Measurements from ENCODE around the gene ACKR3.

ACKR3 gene

GRCh38 chr2:236608710-236609109 lies 39.1 kb downstream of the ACKR3 start:
- Histone ChIP-seq H3K18ac (ENCODE audit: low read length) (no peak overlapping the region), H3K4ac (ENCODE audit: low read depth, low read length) (no peak overlapping the region), H3K4me3 (ENCODE audit: low read length) (no peak overlapping the region), H3K9ac (ENCODE audit: low read length) (no peak overlapping the region), H3K27ac (ENCODE audit: low read depth, low read length) (no peak overlapping the region), H3K79me1 (ENCODE audit: low read length) (no peaks in the 10 kb centered on the region), H3K79me2 (ENCODE audit: control insufficient read depth, insufficient read depth, low read length) (no peaks in the 10 kb centered on the region), H2AK5ac (ENCODE audit: low read length) (no peak overlapping the region), H2BK15ac (replicated peaks; ENCODE audit: low read depth) (no peak overlapping the region), H4K8ac (ENCODE audit: low read depth, low read length) (no peak overlapping the region), H2BK5ac (ENCODE audit: low read length) (no peak overlapping the region), H3K4me2 (ENCODE audit: low read length) (no peak overlapping the region), H3K23ac (ENCODE audit: low read length) (no peak overlapping the region), H3K27me3 (ENCODE audit: insufficient read depth, low read length, poor library complexity) (no peaks in the 10 kb centered on the region), H3K4me1 (ENCODE audit: control insufficient read depth, low read depth, low read length) (no peaks in the 10 kb centered on the region), H4K5ac (ENCODE audit: low read length) (no peak overlapping the region), H3K56ac (ENCODE audit: low read length) (no peak overlapping the region), H2BK120ac (ENCODE audit: low read depth, low read length) (no peak overlapping the region), H3K36me3 (ENCODE audit: control insufficient read depth, insufficient read depth, low read length) (no peaks in the 10 kb centered on the region)
- no CpG with 5 or more reads among the region's 3 CpGs for WGBS (ENCODE audit: extremely low coverage, insufficient coverage, low lambda C conversion rate)
- DNase-seq: no peak

GRCh38 chr2:236610991-236611821 lies 41.6 kb downstream of the ACKR3 start:
- Histone ChIP-seq H3K4me1 (ENCODE audit: control insufficient read depth, low read depth, low read length) (no peaks in the 10 kb centered on the region), H2AK5ac (ENCODE audit: low read length) (no peak overlapping the region), H3K27me3 (ENCODE audit: insufficient read depth, low read length, poor library complexity) (no peaks in the 10 kb centered on the region), H3K79me2 (ENCODE audit: control insufficient read depth, insufficient read depth, low read length) (no peaks in the 10 kb centered on the region), H3K9ac (ENCODE audit: low read length) (no peak overlapping the region), H3K56ac (ENCODE audit: low read length) (no peak overlapping the region), H3K18ac (ENCODE audit: low read length) (no peak overlapping the region), H2BK15ac (replicated peaks; ENCODE audit: low read depth) (no peak overlapping the region), H2BK120ac (ENCODE audit: low read depth, low read length) (no peak overlapping the region), H3K36me3 (ENCODE audit: control insufficient read depth, insufficient read depth, low read length) (no peaks in the 10 kb centered on the region), H3K79me1 (ENCODE audit: low read length) (no peaks in the 10 kb centered on the region), H3K4me2 (ENCODE audit: low read length) (no peak overlapping the region), H3K4ac (ENCODE audit: low read depth, low read length) (no peak overlapping the region), H2BK5ac (ENCODE audit: low read length) (no peak overlapping the region), H4K8ac (ENCODE audit: low read depth, low read length) (no peak overlapping the region), H3K27ac (ENCODE audit: low read depth, low read length) (no peak overlapping the region), H3K4me3 (ENCODE audit: low read length) (no peak overlapping the region), H4K5ac (ENCODE audit: low read length) (no peak overlapping the region), H3K23ac (ENCODE audit: low read length) (no peak overlapping the region)
- no peak for DNase-seq
- no CpG with 5 or more reads among the region's 8 CpGs for WGBS (ENCODE audit: extremely low coverage, insufficient coverage, low lambda C conversion rate)

- Histone ChIP-seq H2BK120ac (ENCODE audit: low read depth, low read length) (no peak overlapping the region), H3K4ac (ENCODE audit: low read depth, low read length) (no peak overlapping the region), H3K9ac (ENCODE audit: low read length) (no peak overlapping the region), H3K27ac (ENCODE audit: low read depth, low read length) (no peak overlapping the region), H3K23ac (ENCODE audit: low read length) (no peak overlapping the region), H4K5ac (ENCODE audit: low read length) (no peak overlapping the region), H3K79me2 (ENCODE audit: control insufficient read depth, insufficient read depth, low read length) (no peaks in the 10 kb centered on the region), H3K4me2 (ENCODE audit: low read length) (no peak overlapping the region), H3K79me1 (ENCODE audit: low read length) (no peaks in the 10 kb centered on the region), H3K4me1 (ENCODE audit: control insufficient read depth, low read depth, low read length) (no peaks in the 10 kb centered on the region), H3K27me3 (ENCODE audit: insufficient read depth, low read length, poor library complexity) (no peaks in the 10 kb centered on the region), H3K36me3 (ENCODE audit: control insufficient read depth, insufficient read depth, low read length) (no peaks in the 10 kb centered on the region), H2BK5ac (ENCODE audit: low read length) (no peak overlapping the region), H2BK15ac (replicated peaks; ENCODE audit: low read depth) (no peak overlapping the region), H4K8ac (ENCODE audit: low read depth, low read length) (no peak overlapping the region), H2AK5ac (ENCODE audit: low read length) (no peak overlapping the region), H3K56ac (ENCODE audit: low read length) (no peak overlapping the region), H3K18ac (ENCODE audit: low read length) (no peak overlapping the region), H3K4me3 (ENCODE audit: low read length) (no peak overlapping the region)
- WGBS (ENCODE audit: extremely low coverage, insufficient coverage, low lambda C conversion rate): no CpG with 5 or more reads among the region's 10 CpGs
- no peak for DNase-seq
Observed at GRCh38 chr2:236612737-236613136, 43.1 kb downstream of the ACKR3 start.

- Histone ChIP-seq H3K9ac (ENCODE audit: low read length) (no peak overlapping the region), H3K18ac (ENCODE audit: low read length) (no peak overlapping the region), H3K79me1 (ENCODE audit: low read length) (no peaks in the 10 kb centered on the region), H4K5ac (ENCODE audit: low read length) (no peak overlapping the region), H3K4me2 (ENCODE audit: low read length) (no peak overlapping the region), H3K23ac (ENCODE audit: low read length) (peak overlapping the region; percentile 59), H3K36me3 (ENCODE audit: control insufficient read depth, insufficient read depth, low read length) (no peaks in the 10 kb centered on the region), H2BK15ac (replicated peaks; ENCODE audit: low read depth) (no peak overlapping the region), H3K27ac (ENCODE audit: low read depth, low read length) (no peak overlapping the region), H2BK120ac (ENCODE audit: low read depth, low read length) (no peak overlapping the region), H3K4me3 (ENCODE audit: low read length) (no peak overlapping the region), H2AK5ac (ENCODE audit: low read length) (peak overlapping the region; percentile 58), H3K4me1 (ENCODE audit: control insufficient read depth, low read depth, low read length) (no peaks in the 10 kb centered on the region), H2BK5ac (ENCODE audit: low read length) (no peak overlapping the region), H4K8ac (ENCODE audit: low read depth, low read length) (no peak overlapping the region), H3K56ac (ENCODE audit: low read length) (no peak overlapping the region), H3K27me3 (ENCODE audit: insufficient read depth, low read length, poor library complexity) (no peaks in the 10 kb centered on the region), H3K4ac (ENCODE audit: low read depth, low read length) (no peak overlapping the region), H3K79me2 (ENCODE audit: control insufficient read depth, insufficient read depth, low read length) (no peaks in the 10 kb centered on the region)
- no CpG with 5 or more reads among the region's 4 CpGs for WGBS (ENCODE audit: extremely low coverage, insufficient coverage, low lambda C conversion rate)
- no peak for DNase-seq
Observed at GRCh38 chr2:236613612-236614011, 44.0 kb downstream of the ACKR3 start.

GRCh38 chr2:236614551-236614950 lies 44.9 kb downstream of the ACKR3 start:
- Histone ChIP-seq H3K36me3 (ENCODE audit: control insufficient read depth, insufficient read depth, low read length) (no peaks in the 10 kb centered on the region), H2AK5ac (ENCODE audit: low read length) (no peak overlapping the region), H3K18ac (ENCODE audit: low read length) (no peak overlapping the region), H4K8ac (ENCODE audit: low read depth, low read length) (no peak overlapping the region), H3K4me3 (ENCODE audit: low read length) (no peak overlapping the region), H3K27me3 (ENCODE audit: insufficient read depth, low read length, poor library complexity) (no peaks in the 10 kb centered on the region), H3K4me2 (ENCODE audit: low read length) (no peak overlapping the region), H3K27ac (ENCODE audit: low read depth, low read length) (no peak overlapping the region), H3K4ac (ENCODE audit: low read depth, low read length) (no peak overlapping the region), H3K56ac (ENCODE audit: low read length) (no peak overlapping the region), H3K79me2 (ENCODE audit: control insufficient read depth, insufficient read depth, low read length) (no peaks in the 10 kb centered on the region), H3K4me1 (ENCODE audit: control insufficient read depth, low read depth, low read length) (no peaks in the 10 kb centered on the region), H2BK120ac (ENCODE audit: low read depth, low read length) (no peak overlapping the region), H3K9ac (ENCODE audit: low read length) (no peak overlapping the region), H2BK15ac (replicated peaks; ENCODE audit: low read depth) (no peak overlapping the region), H2BK5ac (ENCODE audit: low read length) (no peak overlapping the region), H3K79me1 (ENCODE audit: low read length) (no peaks in the 10 kb centered on the region), H4K5ac (ENCODE audit: low read length) (no peak overlapping the region), H3K23ac (ENCODE audit: low read length) (no peak overlapping the region)
- no peak for DNase-seq
- no CpG with 5 or more reads among the region's 5 CpGs for WGBS (ENCODE audit: extremely low coverage, insufficient coverage, low lambda C conversion rate)

- DNase-seq: no peak
- no peaks in the 10 kb centered on the region for H3K79me1 ChIP-seq (ENCODE audit: low read length)
- no peaks in the 10 kb centered on the region for H3K79me2 ChIP-seq (ENCODE audit: control insufficient read depth, insufficient read depth, low read length)
- no peak overlapping the region for H3K27ac ChIP-seq (ENCODE audit: low read depth, low read length)
- H3K36me3 ChIP-seq (ENCODE audit: control insufficient read depth, insufficient read depth, low read length): no peaks in the 10 kb centered on the region
- WGBS (ENCODE audit: extremely low coverage, insufficient coverage, low lambda C conversion rate): no CpG with 5 or more reads among the region's 6 CpGs
- no peak overlapping the region for H4K5ac ChIP-seq (ENCODE audit: low read length)
- H4K8ac ChIP-seq (ENCODE audit: low read depth, low read length): no peak overlapping the region
- H3K18ac ChIP-seq (ENCODE audit: low read length): no peak overlapping the region
- H3K4me1 ChIP-seq (ENCODE audit: control insufficient read depth, low read depth, low read length): no peaks in the 10 kb centered on the region
- no peak overlapping the region for H3K4me3 ChIP-seq (ENCODE audit: low read length)
- no peaks in the 10 kb centered on the region for H3K27me3 ChIP-seq (ENCODE audit: insufficient read depth, low read length, poor library complexity)
- no peak overlapping the region for H3K9ac ChIP-seq (ENCODE audit: low read length)
- no peak overlapping the region for H3K23ac ChIP-seq (ENCODE audit: low read length)
- no peak overlapping the region for H2BK120ac ChIP-seq (ENCODE audit: low read depth, low read length)
- no peak overlapping the region for H2AK5ac ChIP-seq (ENCODE audit: low read length)
- H3K4me2 ChIP-seq (ENCODE audit: low read length): no peak overlapping the region
- H2BK5ac ChIP-seq (ENCODE audit: low read length): no peak overlapping the region
- H3K56ac ChIP-seq (ENCODE audit: low read length): peak overlapping the region; percentile 40
- no peak overlapping the region for H2BK15ac ChIP-seq (replicated peaks; ENCODE audit: low read depth)
- H3K4ac ChIP-seq (ENCODE audit: low read depth, low read length): no peak overlapping the region
Observed at GRCh38 chr2:236616031-236616430, 46.4 kb downstream of the ACKR3 start.
